ENCODE results near the gene SERPINA1.
"Not testable (repeated sequence)": the region's sequence is repeated elsewhere in the genome, so short reads cannot be mapped to it uniquely, and the experiment has no call there.

Gene SERPINA1

GRCh38 chr14:94382716-94383596 lies 5.4 kb downstream of the SERPINA1 start:
- DNase-seq, result no peak

GRCh38 chr14:94382099-94382715 lies 6.2 kb downstream of the SERPINA1 start:
- no peak for DNase-seq

GRCh38 chr14:94381149-94382030 lies 7.0 kb downstream of the SERPINA1 start:
- DNase-seq, result no peak

- no peak for DNase-seq
Measured at GRCh38 chr14:94380225-94381148, 7.9 kb downstream of the SERPINA1 start.

- no peak for DNase-seq
Measured at GRCh38 chr14:94379291-94380224, 8.8 kb downstream of the SERPINA1 start.

- no peak for DNase-seq
Measured at GRCh38 chr14:94378527-94379290, 9.7 kb downstream of the SERPINA1 start.

- DNase-seq, result no peak
Measured at GRCh38 chr14:94377866-94378470, 10.4 kb downstream of the SERPINA1 start.

- DNase-seq, result no peak
Measured at GRCh38 chr14:94376976-94377865, 11.2 kb downstream of the SERPINA1 start.

- no peak for DNase-seq
Measured at GRCh38 chr14:94376108-94376975, 12.1 kb downstream of the SERPINA1 start.

GRCh38 chr14:94375552-94376107 lies 12.8 kb downstream of the SERPINA1 start:
- no peak for DNase-seq

GRCh38 chr14:94374749-94375260 lies 13.6 kb downstream of the SERPINA1 start:
- DNase-seq, result no peak

- DNase-seq, result no peak
Measured at GRCh38 chr14:94374116-94374515, 14.3 kb downstream of the SERPINA1 start.

- DNase-seq, result no peak
Measured at GRCh38 chr14:94373708-94374107, 14.7 kb downstream of the SERPINA1 start.

- no peak for DNase-seq
Measured at GRCh38 chr14:94372021-94372605, 16.3 kb downstream of the SERPINA1 start.

GRCh38 chr14:94370524-94370910 lies 17.9 kb downstream of the SERPINA1 start:
- no peak for DNase-seq

- DNase-seq, result not testable (repeated sequence)
Measured at GRCh38 chr14:94369766-94370523, 18.5 kb downstream of the SERPINA1 start.
